ENCODE measurements around the gene AGMO. TPM values are rescaled to one million over a fixed set of nuclear protein-coding genes. Genes with fewer than 3 reads are reported as not detected.

AGMO gene
- total RNA-seq, 6 experiments from 2014 or later = 20.8 to 58.9 (median 33.7) TPM

GRCh38 chr7:15557186-15557585 lies 4.6 kb downstream of the AGMO start:
- TF ChIP-seq CTCF (IDR thresholded peaks at IDR 0.05) (no peak), POLR2A (IDR thresholded peaks at IDR 0.05) (no peak)
- Histone ChIP-seq H3K27me3 (no peaks in the 10 kb centered on the region), H3K4me1 (peaks cover 0 to 12% (median 0%) of the 10 kb centered on the region in 4 donors), H3K9me3 (no peaks in the 10 kb centered on the region), H3K27ac (peak overlapping the region; percentile 30 to 75 (median 65)), H3K36me3 (no peaks in the 10 kb centered on the region), H3K4me3 (peak overlapping the region; percentile 8 to 59 (median 38))
- peak; percentile 23 to 53 (median 49) for ATAC-seq
- WGBS (ENCODE audit: insufficient coverage, low coverage, low lambda C conversion rate, missing lambda C conversion rate) = 16% methylated on average over 8 of the region's 8 CpGs
- DNase-seq = no peak
- intact Hi-C loops (cut with DNase I) = no loop called here

GRCh38 chr7:15556339-15557105 lies 5.3 kb downstream of the AGMO start:
- peak overlapping the region; percentile 30 to 75 (median 65) for H3K27ac ChIP-seq
- 26% methylated on average over 4 of the region's 4 CpGs for WGBS (ENCODE audit: insufficient coverage, low coverage, low lambda C conversion rate, missing lambda C conversion rate)
- no peaks in the 10 kb centered on the region for H3K36me3 ChIP-seq
- H3K27me3 ChIP-seq = no peaks in the 10 kb centered on the region
- no peak for DNase-seq
- ATAC-seq = peak; percentile 15 to 41 (median 30)
- H3K4me3 ChIP-seq = peak overlapping the region; percentile 8 to 59 (median 38)
- no peaks in the 10 kb centered on the region for H3K9me3 ChIP-seq
- TF ChIP-seq POLR2A (IDR thresholded peaks at IDR 0.05) (no peak), CTCF (IDR thresholded peaks at IDR 0.05) (no peak)
- intact Hi-C loops (cut with DNase I) = no loop called here
- peaks cover 0 to 9% (median 0%) of the 10 kb centered on the region in 4 donors for H3K4me1 ChIP-seq

GRCh38 chr7:15555381-15555859 lies 6.4 kb downstream of the AGMO start:
- intact Hi-C loops (cut with DNase I) = no loop called here
- Histone ChIP-seq H3K4me3 (peak overlapping the region in 2 of 3 donors; percentile 38 to 59), H3K36me3 (no peaks in the 10 kb centered on the region), H3K4me1 (peaks cover 0 to 9% (median 0%) of the 10 kb centered on the region in 4 donors), H3K9me3 (no peaks in the 10 kb centered on the region), H3K27me3 (no peaks in the 10 kb centered on the region), H3K27ac (peak overlapping the region in 2 of 3 donors; percentile 65 to 75)
- peak; percentile 7 to 33 (median 22) for TF ChIP-seq CTCF (IDR thresholded peaks at IDR 0.05)
- no peak for TF ChIP-seq POLR2A (IDR thresholded peaks at IDR 0.05)
- peak; percentile 62 to 80 (median 68) for ATAC-seq
- DNase-seq = no peak
- WGBS (ENCODE audit: insufficient coverage, low coverage, low lambda C conversion rate, missing lambda C conversion rate) = 29% methylated on average over 4 of the region's 4 CpGs

- Histone ChIP-seq H3K4me3 (no peak overlapping the region), H3K36me3 (no peaks in the 10 kb centered on the region), H3K9me3 (no peaks in the 10 kb centered on the region), H3K27ac (peak overlapping the region in 1 of 3 donors; percentile 29), H3K4me1 (peaks cover 0 to 9% (median 0%) of the 10 kb centered on the region in 4 donors), H3K27me3 (no peaks in the 10 kb centered on the region)
- intact Hi-C loops (cut with DNase I) = no loop called here
- 21% methylated on average over 3 of the region's 3 CpGs for WGBS (ENCODE audit: insufficient coverage, low coverage, low lambda C conversion rate, missing lambda C conversion rate)
- no peak for DNase-seq
- TF ChIP-seq POLR2A (IDR thresholded peaks at IDR 0.05) (no peak), CTCF (IDR thresholded peaks at IDR 0.05) (no peak)
- ATAC-seq = no peak
Measured at GRCh38 chr7:15554744-15555143, 7.1 kb downstream of the AGMO start.

All from right lobe of liver (tissue), 6 donors.